DND-41 (cell line): ENCODE measurements around the gene BLOC1S4.

Experiments
- ATAC-seq: fragments of 200-7000 bp; cut with Tn5 transposase; 3 replicates; pipeline ENCODE4 v1.9.1; 2021; ENCODE audit warnings: low read depth; ENCODE audit not compliant: insufficient read depth
- DNase-seq: peaks from one replicate; pipeline ENCODE4 v3.0.0-alpha.2; 2020
- H2AFZ ChIP-seq: 2 replicates; pipeline ENCODE4 v1.6.0; 2012; ENCODE audit warnings: low read depth, low read length
- H3K27ac ChIP-seq: 2 replicates; pipeline ENCODE4 v1.5.1; 2012; ENCODE audit warnings: low read length, inconsistent platforms
- H3K27me3 ChIP-seq: fragments of 200-600 bp; sonication (generic); 2 replicates; pipeline ENCODE4 v1.6.0; 2012; ENCODE audit warnings: low read length, mild to moderate bottlenecking, inconsistent platforms; ENCODE audit not compliant: insufficient read depth, poor library complexity
- H3K36me3 ChIP-seq: 2 replicates; pipeline ENCODE4 v1.5.1; 2012; ENCODE audit warnings: low read length, inconsistent platforms; ENCODE audit not compliant: insufficient read depth
- H3K4me1 ChIP-seq: 2 replicates; pipeline ENCODE4 v1.5.1; 2012; ENCODE audit warnings: mild to moderate bottlenecking, low read length; ENCODE audit not compliant: insufficient read depth
- H3K4me2 ChIP-seq: 2 replicates; pipeline ENCODE4 v1.6.0; 2012; ENCODE audit warnings: mild to moderate bottlenecking, moderate library complexity, low read length, inconsistent platforms; ENCODE audit not compliant: insufficient read depth
- H3K4me3 ChIP-seq, 2 experiments: fragments of 200-600 bp in 1 of 2; shearing (Covaris generic) in 1 of 2; 2 replicates each; pipeline ENCODE4 v1.5.1; 2012 to 2016; ENCODE audit warnings: inconsistent platforms in 2 of 2, low read length in 2 of 2, mild to moderate bottlenecking in 2 of 2, low read depth in 1 of 2, moderate library complexity in 1 of 2
- H3K79me2 ChIP-seq: 2 replicates; pipeline ENCODE4 v1.6.0; 2012; ENCODE audit warnings: low read length, inconsistent platforms; ENCODE audit not compliant: insufficient read depth
- H3K9ac ChIP-seq: 2 replicates; pipeline ENCODE4 v1.6.0; 2012; ENCODE audit warnings: low read depth, mild to moderate bottlenecking, inconsistent platforms, low read length, moderate library complexity
- H3K9me3 ChIP-seq: 2 replicates; pipeline ENCODE4 v1.5.1; 2012; ENCODE audit warnings: low read length, moderate library complexity, mild to moderate bottlenecking, inconsistent platforms; ENCODE audit not compliant: insufficient read depth, severe bottlenecking
- H4K20me1 ChIP-seq: 2 replicates; pipeline ENCODE4 v1.6.0; 2012; ENCODE audit warnings: low read length; ENCODE audit not compliant: insufficient read depth
- EZH2 ChIP-seq: IDR thresholded peaks from 3 replicates; pipeline ENCODE4 v1.6.1; 2012; ENCODE audit warnings: borderline replicate concordance, low read depth, mild to moderate bottlenecking, moderate library complexity, low read length, inconsistent platforms; ENCODE audit not compliant: severe bottlenecking
- TF ChIP-seq, protein P1 (sequence below): IDR thresholded peaks from 2 replicates; pipeline ENCODE4 v1.5.1; 2012; ENCODE audit warnings: borderline replicate concordance, low read length, moderate library complexity, mild to moderate bottlenecking; ENCODE audit not compliant: poor library complexity, severe bottlenecking; ENCODE audit errors: extremely low read depth

Gene BLOC1S4

DNA sequence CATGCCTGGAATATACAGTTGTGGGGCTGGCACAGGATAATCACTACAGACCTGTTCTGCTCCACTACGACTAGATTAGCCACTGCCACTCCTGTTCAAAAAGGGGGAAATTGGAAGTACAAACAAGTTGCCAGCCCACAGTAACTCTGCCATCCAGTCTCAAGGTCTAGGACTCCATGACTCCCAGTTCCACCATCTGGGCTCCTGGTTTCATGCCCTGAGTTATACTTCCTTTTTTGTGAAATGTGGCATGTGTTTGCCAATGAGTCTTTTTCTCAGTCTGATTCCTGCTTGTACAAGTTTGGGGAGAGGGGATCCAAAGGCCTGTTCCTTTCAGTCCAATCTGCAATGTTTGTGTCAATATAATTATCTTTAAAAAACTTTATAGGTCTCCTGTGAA is 1.0 kb upstream of the BLOC1S4 start:
- Histone ChIP-seq H3K27me3 (no peaks in the 10 kb centered on the region), H3K9me3 (no peaks in the 10 kb centered on the region), H3K27ac (no peak overlapping the region), H2AFZ (peak overlapping the region; percentile 93), H4K20me1 (peaks cover 21% of the 10 kb centered on the region), H3K79me2 (peaks cover 27% of the 10 kb centered on the region), H3K4me1 (peaks cover 37% of the 10 kb centered on the region), H3K4me3 (peak overlapping the region in 1 of 2 experiments; percentile 93; a peak in 1 of 4 replicates), H3K4me2 (peak overlapping the region; percentile 97; the same call in 1 of the 2 replicates), H3K9ac (no peak overlapping the region), H3K36me3 (no peaks in the 10 kb centered on the region; the same call in 1 of the 2 replicates)
- ATAC-seq (no peak), DNase-seq (no peak)
- TF ChIP-seq EZH2: no peak
- TF ChIP-seq, protein P1, sequence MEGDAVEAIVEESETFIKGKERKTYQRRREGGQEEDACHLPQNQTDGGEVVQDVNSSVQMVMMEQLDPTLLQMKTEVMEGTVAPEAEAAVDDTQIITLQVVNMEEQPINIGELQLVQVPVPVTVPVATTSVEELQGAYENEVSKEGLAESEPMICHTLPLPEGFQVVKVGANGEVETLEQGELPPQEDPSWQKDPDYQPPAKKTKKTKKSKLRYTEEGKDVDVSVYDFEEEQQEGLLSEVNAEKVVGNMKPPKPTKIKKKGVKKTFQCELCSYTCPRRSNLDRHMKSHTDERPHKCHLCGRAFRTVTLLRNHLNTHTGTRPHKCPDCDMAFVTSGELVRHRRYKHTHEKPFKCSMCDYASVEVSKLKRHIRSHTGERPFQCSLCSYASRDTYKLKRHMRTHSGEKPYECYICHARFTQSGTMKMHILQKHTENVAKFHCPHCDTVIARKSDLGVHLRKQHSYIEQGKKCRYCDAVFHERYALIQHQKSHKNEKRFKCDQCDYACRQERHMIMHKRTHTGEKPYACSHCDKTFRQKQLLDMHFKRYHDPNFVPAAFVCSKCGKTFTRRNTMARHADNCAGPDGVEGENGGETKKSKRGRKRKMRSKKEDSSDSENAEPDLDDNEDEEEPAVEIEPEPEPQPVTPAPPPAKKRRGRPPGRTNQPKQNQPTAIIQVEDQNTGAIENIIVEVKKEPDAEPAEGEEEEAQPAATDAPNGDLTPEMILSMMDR: no peak

DNA sequence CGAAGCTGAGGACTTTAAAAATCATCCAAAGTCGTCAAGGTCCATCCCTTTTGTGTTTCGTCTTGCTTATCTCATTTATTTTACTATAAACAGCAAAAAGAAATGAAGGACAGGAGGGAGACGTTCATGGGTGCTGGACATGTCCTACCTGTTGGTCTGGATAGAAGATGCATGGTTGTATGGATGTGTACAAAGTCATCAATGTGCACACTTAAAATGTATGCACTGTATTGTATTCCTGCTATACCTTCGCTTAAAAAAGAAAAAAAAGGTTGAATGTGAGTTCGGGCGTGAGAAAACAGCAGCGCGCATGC is 313 bp upstream of the BLOC1S4 start:
- Histone ChIP-seq H3K27ac (peak overlapping the region; percentile 78), H3K36me3 (no peaks in the 10 kb centered on the region; the same call in 1 of the 2 replicates), H2AFZ (peak overlapping the region; percentile 93), H3K79me2 (peaks cover 21% of the 10 kb centered on the region), H3K4me3 (peak overlapping the region; percentile 2 to 93; a peak in 3 of 4 replicates), H3K27me3 (no peaks in the 10 kb centered on the region), H3K4me1 (peaks cover 37% of the 10 kb centered on the region), H3K9ac (peak overlapping the region; percentile 90), H3K4me2 (peak overlapping the region; percentile 97), H4K20me1 (peaks cover 21% of the 10 kb centered on the region), H3K9me3 (no peaks in the 10 kb centered on the region)
- DNase-seq (no peak), ATAC-seq (no peak)
- no peak for TF ChIP-seq EZH2
- TF ChIP-seq, protein P1: no peak

DNA sequence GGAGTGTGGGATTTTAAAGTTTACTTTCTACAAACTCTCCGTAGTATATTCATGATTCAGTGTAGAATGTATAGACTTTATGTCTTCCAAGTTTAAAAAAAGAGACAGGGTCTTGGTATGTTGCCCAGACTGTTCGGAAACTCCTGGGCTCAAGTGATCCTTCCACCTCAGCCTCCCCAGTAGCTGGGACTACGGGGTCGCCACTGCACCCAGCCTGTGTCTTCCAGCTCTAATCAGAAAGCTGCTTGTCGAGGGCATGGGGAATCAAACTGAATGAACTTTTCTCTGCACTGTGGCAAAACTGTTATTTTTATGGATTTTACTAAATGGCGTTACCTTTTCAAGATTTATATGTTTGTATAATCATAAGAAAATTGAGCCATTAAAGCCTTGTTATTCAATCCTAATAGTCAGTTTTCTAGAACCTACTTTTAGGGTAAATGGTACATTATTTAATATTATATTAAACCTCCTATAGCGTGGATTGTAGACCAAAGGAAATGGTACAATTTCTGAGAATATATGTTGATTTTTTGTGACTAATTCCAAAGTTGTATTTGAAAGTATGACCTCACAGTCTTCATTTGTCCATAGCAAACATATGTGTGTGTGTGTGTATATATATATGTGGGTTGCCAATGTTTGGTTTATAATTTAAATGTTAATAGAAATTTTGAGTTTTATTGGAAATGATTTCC is 1.1 kb downstream of the BLOC1S4 start:
- peak overlapping the region; percentile 93; the same call in 1 of the 2 replicates for H2AFZ ChIP-seq
- H3K9me3 ChIP-seq: no peaks in the 10 kb centered on the region
- H3K36me3 ChIP-seq: no peaks in the 10 kb centered on the region; the same call in 1 of the 2 replicates
- DNase-seq: peak; percentile 28
- peaks cover 21% of the 10 kb centered on the region for H4K20me1 ChIP-seq
- peak; percentile 42; the same call in 2 of the 3 replicates for ATAC-seq
- peak overlapping the region; percentile 76 to 93 for H3K4me3 ChIP-seq
- H3K4me2 ChIP-seq: peak overlapping the region; percentile 97
- peaks cover 21% of the 10 kb centered on the region for H3K79me2 ChIP-seq
- peaks cover 35% of the 10 kb centered on the region for H3K4me1 ChIP-seq
- peak overlapping the region; percentile 78 for H3K27ac ChIP-seq
- TF ChIP-seq, protein P1: no peak
- no peak for TF ChIP-seq EZH2
- no peaks in the 10 kb centered on the region for H3K27me3 ChIP-seq
- peak overlapping the region; percentile 90 for H3K9ac ChIP-seq
